ENCODE results near the gene TYMS.

Gene TYMS

DNA sequence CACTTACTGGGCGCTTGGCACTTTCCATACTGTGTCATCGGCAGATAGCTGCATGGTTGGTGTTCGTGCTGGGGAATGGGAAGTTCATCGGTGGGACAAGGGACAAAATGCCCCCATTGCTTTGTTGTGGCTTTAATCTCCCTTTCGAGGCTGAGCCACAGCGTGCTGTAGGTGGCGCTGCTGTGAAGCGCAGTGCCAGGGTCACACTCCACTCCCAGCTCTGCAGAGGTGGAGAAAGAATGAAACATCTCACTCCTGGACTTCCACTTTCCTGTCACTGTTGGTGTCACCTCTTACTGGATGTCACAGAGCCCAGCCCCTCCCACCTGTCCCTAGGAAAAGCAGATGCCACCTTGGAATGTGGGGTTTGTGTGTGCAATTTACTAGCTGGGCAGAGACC, 8.7 kb downstream of the TYMS start:
- DNase-seq (ENCODE audit: low read depth) = no peak
- H3K4me3 ChIP-seq (ENCODE audit: low read depth, low read length) = no peak overlapping the region
- TF ChIP-seq, protein P1, sequence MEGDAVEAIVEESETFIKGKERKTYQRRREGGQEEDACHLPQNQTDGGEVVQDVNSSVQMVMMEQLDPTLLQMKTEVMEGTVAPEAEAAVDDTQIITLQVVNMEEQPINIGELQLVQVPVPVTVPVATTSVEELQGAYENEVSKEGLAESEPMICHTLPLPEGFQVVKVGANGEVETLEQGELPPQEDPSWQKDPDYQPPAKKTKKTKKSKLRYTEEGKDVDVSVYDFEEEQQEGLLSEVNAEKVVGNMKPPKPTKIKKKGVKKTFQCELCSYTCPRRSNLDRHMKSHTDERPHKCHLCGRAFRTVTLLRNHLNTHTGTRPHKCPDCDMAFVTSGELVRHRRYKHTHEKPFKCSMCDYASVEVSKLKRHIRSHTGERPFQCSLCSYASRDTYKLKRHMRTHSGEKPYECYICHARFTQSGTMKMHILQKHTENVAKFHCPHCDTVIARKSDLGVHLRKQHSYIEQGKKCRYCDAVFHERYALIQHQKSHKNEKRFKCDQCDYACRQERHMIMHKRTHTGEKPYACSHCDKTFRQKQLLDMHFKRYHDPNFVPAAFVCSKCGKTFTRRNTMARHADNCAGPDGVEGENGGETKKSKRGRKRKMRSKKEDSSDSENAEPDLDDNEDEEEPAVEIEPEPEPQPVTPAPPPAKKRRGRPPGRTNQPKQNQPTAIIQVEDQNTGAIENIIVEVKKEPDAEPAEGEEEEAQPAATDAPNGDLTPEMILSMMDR (IDR thresholded peaks at IDR 0.05; ENCODE audit: insufficient read depth, low read depth, low read length, missing control alignments) = peak; percentile 17

DNA sequence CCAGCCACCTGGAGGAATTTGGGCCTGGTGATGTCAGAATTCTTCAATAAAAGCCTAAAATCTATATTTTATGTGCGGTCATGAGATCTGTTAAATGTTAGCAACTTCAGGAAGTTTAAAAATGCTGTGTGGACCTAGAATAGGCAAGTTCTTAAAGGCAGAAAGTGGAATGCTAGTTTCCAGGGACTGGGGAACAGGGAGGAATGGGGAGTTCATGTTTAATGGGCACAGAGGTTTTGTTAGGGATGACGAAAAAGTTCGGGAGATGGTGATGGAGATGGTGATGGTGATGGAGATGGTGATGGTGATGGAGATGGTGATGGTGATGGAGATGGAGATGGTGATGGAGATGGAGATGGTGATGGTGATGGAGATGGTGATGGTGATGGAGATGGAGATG, 9.2 kb downstream of the TYMS start:
- no peak for DNase-seq (ENCODE audit: low read depth)
- H3K4me3 ChIP-seq (ENCODE audit: low read depth, low read length) = no peak overlapping the region
- TF ChIP-seq, protein P1 (IDR thresholded peaks at IDR 0.05; ENCODE audit: insufficient read depth, low read depth, low read length, missing control alignments) = no peak

DNA sequence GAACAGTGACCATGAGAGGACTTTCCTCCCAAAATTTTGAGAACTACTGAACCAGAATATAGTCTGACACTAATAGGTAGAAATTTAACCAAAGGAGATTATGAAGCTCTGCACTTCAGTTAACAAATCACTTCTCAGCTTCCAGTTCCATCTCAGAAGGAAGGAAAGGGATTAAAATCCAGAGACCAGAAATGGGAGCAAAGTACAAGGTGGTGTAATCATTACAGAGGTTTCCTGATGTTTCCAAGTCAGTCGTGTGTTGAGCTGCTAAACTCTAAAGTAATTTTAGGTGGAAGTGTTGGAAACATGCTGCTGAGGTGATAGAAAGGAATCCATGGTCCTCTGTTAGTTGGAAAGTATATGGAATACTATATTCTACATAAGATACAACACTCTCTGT, 10.8 kb downstream of the TYMS start:
- TF ChIP-seq, protein P1 (IDR thresholded peaks at IDR 0.05; ENCODE audit: insufficient read depth, low read depth, low read length, missing control alignments) = no peak
- no peak for DNase-seq (ENCODE audit: low read depth)
- H3K4me3 ChIP-seq (ENCODE audit: low read depth, low read length) = no peak overlapping the region

DNA sequence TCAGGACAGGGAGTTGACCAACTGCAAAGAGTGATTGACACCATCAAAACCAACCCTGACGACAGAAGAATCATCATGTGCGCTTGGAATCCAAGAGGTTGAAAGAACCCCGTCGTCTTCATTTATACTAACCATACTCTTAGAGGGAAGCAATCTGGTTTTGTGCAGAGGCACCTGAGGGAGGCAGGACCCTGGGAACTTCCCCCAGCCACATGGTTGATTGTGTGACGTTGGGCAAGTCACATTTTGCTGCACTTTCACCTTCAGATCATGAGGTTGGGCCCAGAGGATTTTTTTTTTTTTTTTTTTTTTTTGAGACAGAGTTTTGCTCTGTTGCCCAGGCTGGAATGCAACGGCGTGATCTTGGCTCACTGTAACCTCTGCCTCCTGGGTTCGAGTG, 11.6 kb downstream of the TYMS start:
- TF ChIP-seq, protein P1 (IDR thresholded peaks at IDR 0.05; ENCODE audit: insufficient read depth, low read depth, low read length, missing control alignments) = no peak
- no peak for DNase-seq (ENCODE audit: low read depth)
- H3K4me3 ChIP-seq (ENCODE audit: low read depth, low read length) = no peak overlapping the region

DNA sequence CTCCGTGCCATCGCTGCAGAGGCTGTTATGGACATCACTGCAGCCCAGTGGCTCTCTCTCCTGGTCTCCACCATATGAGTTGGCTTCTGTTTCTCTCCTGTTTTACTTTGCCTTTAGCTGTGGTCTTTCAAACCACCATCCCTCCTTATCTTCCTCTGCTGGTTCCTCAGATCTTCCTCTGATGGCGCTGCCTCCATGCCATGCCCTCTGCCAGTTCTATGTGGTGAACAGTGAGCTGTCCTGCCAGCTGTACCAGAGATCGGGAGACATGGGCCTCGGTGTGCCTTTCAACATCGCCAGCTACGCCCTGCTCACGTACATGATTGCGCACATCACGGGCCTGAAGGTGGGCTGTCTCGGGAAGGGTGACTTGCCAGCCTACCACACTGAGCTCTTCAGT, 13.1 kb downstream of the TYMS start:
- H3K4me3 ChIP-seq (ENCODE audit: low read depth, low read length) = no peak overlapping the region
- no peak for DNase-seq (ENCODE audit: low read depth)
- TF ChIP-seq, protein P1 (IDR thresholded peaks at IDR 0.05; ENCODE audit: insufficient read depth, low read depth, low read length, missing control alignments) = no peak

DNA sequence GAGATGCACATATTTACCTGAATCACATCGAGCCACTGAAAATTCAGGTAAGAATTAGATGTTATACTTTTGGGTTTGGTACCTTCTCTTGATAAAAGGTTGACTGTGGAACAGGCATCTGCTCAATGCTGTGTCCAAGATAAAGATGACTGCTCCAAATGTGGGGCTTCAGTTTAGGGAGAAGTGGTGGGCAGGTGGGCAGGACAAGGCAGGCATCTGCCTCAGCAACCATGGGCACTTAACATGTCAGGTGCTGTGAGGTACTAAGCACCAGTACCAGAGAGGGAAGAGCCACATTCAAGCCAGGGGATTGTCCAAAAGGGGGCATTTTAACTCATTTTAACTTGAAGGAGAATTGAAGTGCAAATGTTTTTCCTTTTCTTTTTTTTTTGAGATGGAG, 14.0 kb downstream of the TYMS start:
- TF ChIP-seq, protein P1 (IDR thresholded peaks at IDR 0.05; ENCODE audit: insufficient read depth, low read depth, low read length, missing control alignments) = no peak
- H3K4me3 ChIP-seq (ENCODE audit: low read depth, low read length) = no peak overlapping the region

DNA sequence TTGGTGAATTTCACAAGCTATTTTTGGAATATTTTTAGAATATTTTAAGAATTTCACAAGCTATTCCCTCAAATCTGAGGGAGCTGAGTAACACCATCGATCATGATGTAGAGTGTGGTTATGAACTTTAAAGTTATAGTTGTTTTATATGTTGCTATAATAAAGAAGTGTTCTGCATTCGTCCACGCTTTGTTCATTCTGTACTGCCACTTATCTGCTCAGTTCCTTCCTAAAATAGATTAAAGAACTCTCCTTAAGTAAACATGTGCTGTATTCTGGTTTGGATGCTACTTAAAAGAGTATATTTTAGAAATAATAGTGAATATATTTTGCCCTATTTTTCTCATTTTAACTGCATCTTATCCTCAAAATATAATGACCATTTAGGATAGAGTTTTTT, 15.9 kb downstream of the TYMS start:
- TF ChIP-seq, protein P1 (IDR thresholded peaks at IDR 0.05; ENCODE audit: insufficient read depth, low read depth, low read length, missing control alignments) = no peak
- no peak overlapping the region for H3K4me3 ChIP-seq (ENCODE audit: low read depth, low read length)
- no peak for DNase-seq (ENCODE audit: low read depth)

More for the DNA sequence above, 14.0 kb downstream of the TYMS start:
- no peak for DNase-seq (ENCODE audit: low read depth)

All from GM12865 (cell line).